ENCODE data around the gene GPR17.
A peak's percentile ranks its signal among the peaks of the same experiment; 100 is the strongest.

GRCh38 chr2:127701651-127702394 lies 55.9 kb downstream of the GPR17 start:
- peak; percentile 32 for TF ChIP-seq CTCF (IDR thresholded peaks at IDR 0.05; ENCODE audit: low read depth, low read length, missing input control)
- no peak for TF ChIP-seq SP1 (IDR thresholded peaks at IDR 0.05)
- TF ChIP-seq TAF1 (conservative IDR thresholded peaks at IDR 0.05) = no peak
- TF ChIP-seq FOXA2 (IDR thresholded peaks at IDR 0.05) = no peak
- peak; percentile 41 to 65 for TF ChIP-seq RAD21 (IDR thresholded peaks at IDR 0.05)

All from liver (tissue), 3 donors.